ENCODE results near the gene EIF4B. TPM values are rescaled to one million over a fixed set of nuclear protein-coding genes. Genes with fewer than 3 reads are reported as not detected.
"Not testable (repeated sequence)": the region's sequence is repeated elsewhere in the genome, so short reads cannot be mapped to it uniquely, and the experiment has no call there.

EIF4B gene
- total RNA-seq, 2 experiments from 2014 or later: 704 to 720 TPM

GRCh38 chr12:53014709-53015108, 8.5 kb downstream of the EIF4B start:
- H3K27me3 Mint-ChIP-seq: no peaks in the 10 kb centered on the region
- no peak overlapping the region for H3K4me3 Mint-ChIP-seq
- no peak for DNase-seq
- peaks cover 67% of the 10 kb centered on the region for H3K36me3 Mint-ChIP-seq
- peaks cover 42% of the 10 kb centered on the region for H3K4me1 Mint-ChIP-seq
- no peaks in the 10 kb centered on the region for H3K9me3 Mint-ChIP-seq
- H3K27ac Mint-ChIP-seq: peak overlapping the region; percentile 51

- Mint-ChIP-seq H3K4me3 (no peak overlapping the region), H3K27ac (no peak overlapping the region), H3K36me3 (peaks cover 32% of the 10 kb centered on the region), H3K27me3 (no peaks in the 10 kb centered on the region), H3K4me1 (peaks cover 7% of the 10 kb centered on the region), H3K9me3 (no peaks in the 10 kb centered on the region)
- no peak for DNase-seq
Observed at GRCh38 chr12:53025250-53025649, 19.0 kb downstream of the EIF4B start.

GRCh38 chr12:53027014-53027413, 20.8 kb downstream of the EIF4B start:
- not testable (repeated sequence) for H3K9me3 Mint-ChIP-seq, H3K4me1 Mint-ChIP-seq, H3K27me3 Mint-ChIP-seq, DNase-seq, H3K4me3 Mint-ChIP-seq, H3K27ac Mint-ChIP-seq
- H3K36me3 Mint-ChIP-seq: peaks cover 38% of the 10 kb centered on the region

GRCh38 chr12:53031616-53032015, 25.4 kb downstream of the EIF4B start:
- Mint-ChIP-seq H3K27ac (no peak overlapping the region), H3K9me3 (no peaks in the 10 kb centered on the region), H3K4me1 (peaks cover 12% of the 10 kb centered on the region), H3K4me3 (no peak overlapping the region), H3K36me3 (peaks cover 46% of the 10 kb centered on the region), H3K27me3 (no peaks in the 10 kb centered on the region)
- DNase-seq: no peak

GRCh38 chr12:53033832-53034231, 27.6 kb downstream of the EIF4B start:
- Mint-ChIP-seq H3K4me1 (peaks cover 17% of the 10 kb centered on the region), H3K27ac (peak overlapping the region; percentile 14), H3K36me3 (peaks cover 53% of the 10 kb centered on the region)
- not testable (repeated sequence) for DNase-seq, H3K9me3 Mint-ChIP-seq, H3K27me3 Mint-ChIP-seq, H3K4me3 Mint-ChIP-seq

GRCh38 chr12:53034459-53034858, 28.2 kb downstream of the EIF4B start:
- Mint-ChIP-seq H3K4me1 (peaks cover 19% of the 10 kb centered on the region), H3K27ac (no peak overlapping the region), H3K36me3 (peaks cover 56% of the 10 kb centered on the region), H3K27me3 (no peaks in the 10 kb centered on the region), H3K9me3 (no peaks in the 10 kb centered on the region), H3K4me3 (no peak overlapping the region)
- no peak for DNase-seq

GRCh38 chr12:53036802-53037201, 30.5 kb downstream of the EIF4B start:
- H3K36me3 Mint-ChIP-seq: peaks cover 56% of the 10 kb centered on the region
- H3K4me3 Mint-ChIP-seq: no peak overlapping the region
- no peaks in the 10 kb centered on the region for H3K27me3 Mint-ChIP-seq
- no peak for DNase-seq
- peaks cover 19% of the 10 kb centered on the region for H3K4me1 Mint-ChIP-seq
- peak overlapping the region; percentile 79 for H3K27ac Mint-ChIP-seq
- H3K9me3 Mint-ChIP-seq: no peaks in the 10 kb centered on the region

- H3K27ac Mint-ChIP-seq: no peak overlapping the region
- peaks cover 17% of the 10 kb centered on the region for H3K4me1 Mint-ChIP-seq
- no peaks in the 10 kb centered on the region for H3K9me3 Mint-ChIP-seq
- no peak for DNase-seq
- H3K27me3 Mint-ChIP-seq: no peaks in the 10 kb centered on the region
- no peak overlapping the region for H3K4me3 Mint-ChIP-seq
- H3K36me3 Mint-ChIP-seq: peaks cover 36% of the 10 kb centered on the region
Observed at GRCh38 chr12:53039851-53040250, 33.6 kb downstream of the EIF4B start.

- Mint-ChIP-seq H3K9me3 (no peaks in the 10 kb centered on the region), H3K36me3 (peaks cover 21% of the 10 kb centered on the region), H3K4me3 (no peak overlapping the region), H3K27me3 (peaks cover 12% of the 10 kb centered on the region), H3K4me1 (peaks cover 23% of the 10 kb centered on the region), H3K27ac (peak overlapping the region; percentile 21)
- no peak for DNase-seq
Observed at GRCh38 chr12:53042607-53043454, 36.6 kb downstream of the EIF4B start.

- H3K9me3 Mint-ChIP-seq: no peaks in the 10 kb centered on the region
- H3K4me3 Mint-ChIP-seq: no peak overlapping the region
- peaks cover 10% of the 10 kb centered on the region for H3K36me3 Mint-ChIP-seq
- H3K4me1 Mint-ChIP-seq: peaks cover 26% of the 10 kb centered on the region
- no peak for DNase-seq
- H3K27me3 Mint-ChIP-seq: peaks cover 12% of the 10 kb centered on the region
- no peak overlapping the region for H3K27ac Mint-ChIP-seq
Observed at GRCh38 chr12:53044052-53044581, 37.9 kb downstream of the EIF4B start.

- Mint-ChIP-seq H3K36me3 (peaks cover 5% of the 10 kb centered on the region), H3K27me3 (peaks cover 12% of the 10 kb centered on the region), H3K4me3 (peak overlapping the region; percentile 24), H3K9me3 (no peaks in the 10 kb centered on the region), H3K4me1 (peaks cover 31% of the 10 kb centered on the region), H3K27ac (no peak overlapping the region)
- no peak for DNase-seq
Observed at GRCh38 chr12:53044896-53045695, 38.8 kb downstream of the EIF4B start.

GRCh38 chr12:53045696-53046045, 39.4 kb downstream of the EIF4B start:
- peaks cover 12% of the 10 kb centered on the region for H3K27me3 Mint-ChIP-seq
- H3K9me3 Mint-ChIP-seq: no peaks in the 10 kb centered on the region
- H3K27ac Mint-ChIP-seq: no peak overlapping the region
- peaks cover 31% of the 10 kb centered on the region for H3K4me1 Mint-ChIP-seq
- no peak for DNase-seq
- peaks cover 4% of the 10 kb centered on the region for H3K36me3 Mint-ChIP-seq
- peak overlapping the region; percentile 85 for H3K4me3 Mint-ChIP-seq

- peak overlapping the region; percentile 85 for H3K4me3 Mint-ChIP-seq
- H3K27ac Mint-ChIP-seq: peak overlapping the region; percentile 65
- peak; percentile 54 for DNase-seq
- H3K9me3 Mint-ChIP-seq: no peaks in the 10 kb centered on the region
- H3K36me3 Mint-ChIP-seq: no peaks in the 10 kb centered on the region
- H3K27me3 Mint-ChIP-seq: peaks cover 12% of the 10 kb centered on the region
- H3K4me1 Mint-ChIP-seq: peaks cover 31% of the 10 kb centered on the region
Observed at GRCh38 chr12:53046655-53047220, 40.5 kb downstream of the EIF4B start.

GRCh38 chr12:53047221-53048032, 41.2 kb downstream of the EIF4B start:
- Mint-ChIP-seq H3K27ac (no peak overlapping the region), H3K9me3 (no peaks in the 10 kb centered on the region), H3K36me3 (no peaks in the 10 kb centered on the region), H3K4me3 (peak overlapping the region; percentile 51), H3K27me3 (peaks cover 12% of the 10 kb centered on the region), H3K4me1 (peaks cover 29% of the 10 kb centered on the region)
- DNase-seq: peak; percentile 82
